ENCODE measurements around the gene RAET1L.
"Not testable (repeated sequence)": the region's sequence is repeated elsewhere in the genome, so short reads cannot be mapped to it uniquely, and the experiment has no call there.

Gene RAET1L

DNA sequence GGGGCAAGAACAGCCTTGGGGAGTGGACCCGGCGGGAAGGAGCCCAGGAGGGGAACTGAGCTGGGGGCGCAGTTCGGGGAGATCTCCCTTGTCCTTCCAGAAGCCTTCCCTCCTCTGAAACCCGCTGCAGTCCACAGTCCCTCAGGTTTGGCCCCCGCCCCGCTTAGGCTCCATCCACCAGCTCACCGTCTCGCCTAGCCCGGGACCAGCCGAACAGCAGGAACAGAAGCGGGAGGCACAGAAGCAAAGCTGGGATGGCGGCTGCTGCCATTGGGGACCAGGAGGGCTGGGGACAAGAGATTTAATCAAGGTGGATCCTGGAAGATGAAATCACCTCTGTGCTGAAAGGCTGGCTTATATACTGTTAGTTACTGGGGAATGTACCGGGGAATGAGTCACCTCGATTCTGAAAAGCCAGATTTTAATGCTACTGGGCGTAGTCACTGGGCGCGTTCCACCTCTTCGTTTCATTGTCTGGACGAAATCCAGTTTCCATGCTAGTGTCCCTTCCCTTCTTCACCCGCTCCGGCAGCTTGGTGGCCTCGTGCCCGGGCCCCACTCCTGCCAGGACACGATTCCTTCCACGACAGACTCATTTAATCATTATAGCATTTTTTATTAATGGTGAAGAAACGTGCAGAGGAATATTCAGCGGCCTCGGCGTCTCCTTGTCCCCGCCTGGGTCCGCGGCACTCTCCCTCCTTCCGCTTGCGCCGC lies at the start of gene RAET1L:
Gene RAET1L, minus strand, starts transcription at position 332 of the 717 bp plus-strand sequence. Its CDS starts 61 bp downstream, at position 271.
- no peak for DNase-seq

DNA sequence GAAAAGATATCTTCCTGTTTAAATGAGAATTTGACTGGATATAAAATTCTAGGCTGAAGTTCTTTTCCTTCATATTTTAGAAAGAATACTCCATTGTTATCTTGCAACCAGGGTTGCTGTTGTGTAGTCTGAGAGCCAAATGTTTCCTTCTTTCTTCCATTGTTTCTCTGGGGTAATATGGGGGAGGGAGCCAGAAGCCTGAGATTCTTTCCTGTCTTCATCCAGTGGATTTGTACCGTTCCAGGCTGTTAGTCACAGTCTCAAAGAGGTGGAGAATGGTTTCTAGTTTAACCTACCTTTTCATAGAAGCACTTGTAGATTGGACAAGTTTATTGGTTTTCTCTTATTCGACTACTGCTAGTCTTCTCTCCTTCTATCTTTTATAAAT lies 49.7 kb upstream of the RAET1L start:
- DNase-seq, result no peak

GRCh38 chr6:150074396-150075033 lies 49.2 kb upstream of the RAET1L start:
- DNase-seq, result not testable (repeated sequence)

DNA sequence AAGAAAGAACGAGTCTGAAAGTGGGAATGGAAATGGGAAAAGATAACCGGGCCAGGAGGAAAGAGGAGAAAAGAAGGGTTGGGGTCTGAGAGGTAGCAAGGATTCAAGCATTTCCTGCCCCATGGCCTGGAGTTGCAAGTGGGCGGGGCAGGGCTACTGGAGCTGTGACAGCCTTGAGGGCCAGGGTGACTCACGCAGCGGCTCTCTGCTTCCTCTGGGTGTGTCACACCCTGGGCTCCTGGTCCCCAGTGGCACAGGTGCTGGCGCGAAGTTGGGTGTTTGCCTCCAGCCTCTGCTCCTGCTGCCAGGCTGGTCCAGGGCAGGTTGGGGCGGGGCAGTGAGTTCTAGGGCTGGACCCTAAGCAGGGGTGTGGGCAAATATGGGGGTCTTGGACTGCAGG lies 46.9 kb upstream of the RAET1L start:
- DNase-seq, result no peak

- no peak for DNase-seq
These were observed 45.0 kb upstream of the RAET1L start for GRCh38 chr6:150070236-150070818.

- DNase-seq, result no peak
These were observed 44.4 kb upstream of the RAET1L start for GRCh38 chr6:150069706-150070105.

- peak; percentile 17 to 53 (median 36) for DNase-seq
These were observed 43.7 kb upstream of the RAET1L start, which contains the start of gene ULBP3 for GRCh38 chr6:150068720-150069648. TSS of gene ULBP3 (minus strand) at chr6:150069121. CDS start at chr6:150069066, 55 bp downstream.

DNA sequence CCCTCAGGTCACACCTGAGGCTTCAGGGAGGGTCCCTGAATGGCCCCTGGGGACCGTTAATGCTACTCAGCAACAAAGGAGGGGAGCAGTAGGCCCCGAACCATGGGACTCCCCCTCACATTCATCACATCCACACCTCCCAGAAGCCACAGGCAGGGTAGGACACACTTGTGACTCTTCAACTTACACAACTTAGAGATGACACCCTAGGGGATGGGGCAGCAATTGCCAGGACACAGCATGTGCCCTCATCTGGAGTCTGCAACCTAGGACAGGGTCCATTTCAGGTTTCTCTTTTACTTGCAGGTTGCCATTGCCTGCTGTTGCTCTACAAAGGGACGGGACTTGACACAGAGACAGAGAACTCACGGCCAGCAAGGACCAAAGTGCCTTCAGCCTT lies 42.8 kb upstream of the RAET1L start:
- DNase-seq, result peak in 1 of 4 experiments; percentile 5

DNA sequence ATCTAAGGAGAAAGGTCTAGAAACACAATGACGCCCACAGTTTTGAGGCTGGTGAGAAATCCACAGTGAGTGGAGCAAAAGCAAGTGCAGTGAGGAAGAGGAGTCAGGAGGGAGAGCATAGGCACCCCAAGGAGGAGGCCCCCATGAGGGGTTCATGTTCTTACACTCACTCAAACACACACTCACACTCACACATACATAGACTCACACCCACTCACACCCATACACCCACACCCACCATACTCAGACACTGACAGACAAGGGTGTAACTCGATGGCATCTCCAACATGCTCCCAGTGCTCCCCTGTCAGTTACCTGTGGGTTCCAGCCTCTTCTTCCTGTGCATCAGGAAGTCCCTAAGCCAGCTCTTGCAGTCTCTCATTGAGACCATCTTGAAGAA lies 39.8 kb upstream of the RAET1L start:
- DNase-seq, result no peak

- DNase-seq, result no peak
These were observed 38.3 kb upstream of the RAET1L start for GRCh38 chr6:150063640-150064039.

DNA sequence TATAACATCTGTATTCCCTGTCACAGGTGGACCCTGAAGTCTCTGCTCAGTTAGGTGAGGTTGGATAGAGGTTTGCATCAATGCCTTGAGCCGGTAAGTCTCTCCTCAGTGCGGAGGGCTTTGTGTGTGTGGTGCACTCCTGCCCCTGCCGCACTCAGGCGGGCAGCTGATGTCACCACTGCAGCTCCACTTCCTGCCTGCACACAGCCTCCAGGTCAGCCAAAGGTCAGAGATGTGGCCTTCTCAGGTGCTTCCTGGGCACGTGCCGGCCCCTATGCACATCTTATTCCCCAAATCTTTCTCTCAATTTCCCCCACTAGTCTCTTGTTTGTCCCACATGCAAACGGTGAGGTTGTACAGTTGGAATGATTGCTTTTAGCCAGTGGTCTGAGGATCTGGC lies 34.6 kb upstream of the RAET1L start:
- DNase-seq, result not testable (repeated sequence)

GRCh38 chr6:150058986-150059385 lies 33.7 kb upstream of the RAET1L start:
- no peak for DNase-seq

GRCh38 chr6:150058231-150058792 lies 33.0 kb upstream of the RAET1L start:
- DNase-seq, result no peak

- DNase-seq, result no peak
These were observed 32.2 kb upstream of the RAET1L start for GRCh38 chr6:150057501-150057951.

DNA sequence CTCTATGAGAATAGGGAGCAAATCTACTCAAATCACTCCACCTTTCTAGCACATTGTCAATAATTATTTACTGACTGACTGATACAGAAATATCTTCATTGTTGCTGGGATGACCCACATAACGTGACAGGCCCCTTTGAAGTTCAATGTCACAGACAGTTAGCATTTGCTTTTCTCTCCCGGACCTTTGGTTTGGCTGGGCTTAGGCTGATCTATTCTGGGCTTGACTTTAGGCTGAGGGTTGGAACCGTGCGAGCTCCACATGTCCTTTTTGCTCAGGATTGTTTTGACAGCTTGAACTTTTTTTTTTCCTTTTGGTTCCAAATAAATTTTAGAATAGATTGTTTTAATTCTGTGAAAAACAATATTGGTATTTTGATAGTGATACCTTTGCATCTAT lies 31.6 kb upstream of the RAET1L start:
- no peak for DNase-seq

DNA sequence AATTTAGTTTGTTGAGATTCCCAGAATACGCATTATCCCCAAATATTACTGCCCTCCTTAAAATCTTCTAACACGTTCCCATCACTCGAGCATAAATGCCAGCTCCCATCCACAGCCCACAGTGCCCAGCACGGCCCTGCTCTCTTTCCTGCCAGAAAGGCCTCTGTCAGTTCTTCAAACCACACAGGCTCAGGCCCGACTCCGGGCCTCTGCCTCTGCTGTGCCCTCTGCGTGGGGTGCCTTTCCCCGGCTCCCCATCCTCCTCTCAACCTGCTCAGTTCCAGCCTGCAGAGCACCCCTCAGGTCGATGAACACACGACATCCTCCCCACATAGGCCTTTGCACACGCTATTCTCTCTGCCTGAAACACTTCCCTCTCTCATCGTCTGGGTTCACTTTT lies 30.8 kb upstream of the RAET1L start:
- DNase-seq, result no peak

- no peak for DNase-seq
These were observed 29.8 kb upstream of the RAET1L start for GRCh38 chr6:150055131-150055530.

DNA sequence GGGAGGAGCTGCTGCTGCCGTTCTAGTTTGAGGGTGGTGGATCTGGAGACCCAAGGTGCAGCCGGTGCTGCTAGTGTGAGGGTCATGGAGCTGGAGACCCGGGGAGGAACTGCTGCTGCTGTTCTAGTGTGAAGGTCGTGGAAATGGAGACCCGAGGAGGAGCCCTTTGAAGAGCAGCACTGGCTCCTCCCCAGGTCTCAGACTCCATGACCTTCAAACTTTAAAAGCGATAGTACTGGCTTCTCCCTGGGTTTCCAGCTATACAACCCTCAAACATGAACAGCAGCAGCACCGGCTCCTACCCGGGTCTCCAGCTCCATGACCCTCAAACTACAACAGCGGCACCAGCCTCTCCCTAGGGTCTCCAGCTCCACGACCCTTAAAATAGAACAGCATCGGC lies 28.1 kb upstream of the RAET1L start:
- no peak for DNase-seq

- DNase-seq, result no peak
These were observed 25.5 kb upstream of the RAET1L start for GRCh38 chr6:150050846-150051245.

- no peak for DNase-seq
These were observed 22.8 kb upstream of the RAET1L start for GRCh38 chr6:150048099-150048498.

DNA sequence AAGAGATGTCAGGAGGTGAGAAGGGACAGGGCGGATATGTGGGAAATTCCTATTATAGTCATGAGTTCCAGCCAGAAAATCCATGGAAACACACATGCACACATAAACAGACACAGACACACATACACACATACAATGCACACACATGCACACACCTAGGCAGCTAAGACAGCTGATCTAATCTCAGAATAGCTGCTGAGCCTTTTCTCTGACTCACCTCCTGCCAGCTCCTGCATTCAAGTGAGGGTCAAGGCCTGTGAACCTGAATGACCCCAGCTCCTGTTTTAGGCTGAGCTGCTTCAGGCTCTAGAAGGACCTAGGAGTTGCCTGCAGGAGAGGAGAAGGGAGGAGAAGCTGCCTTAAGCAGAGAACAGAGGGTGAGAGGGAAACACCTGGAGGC lies 21.6 kb upstream of the RAET1L start:
- no peak for DNase-seq

DNA sequence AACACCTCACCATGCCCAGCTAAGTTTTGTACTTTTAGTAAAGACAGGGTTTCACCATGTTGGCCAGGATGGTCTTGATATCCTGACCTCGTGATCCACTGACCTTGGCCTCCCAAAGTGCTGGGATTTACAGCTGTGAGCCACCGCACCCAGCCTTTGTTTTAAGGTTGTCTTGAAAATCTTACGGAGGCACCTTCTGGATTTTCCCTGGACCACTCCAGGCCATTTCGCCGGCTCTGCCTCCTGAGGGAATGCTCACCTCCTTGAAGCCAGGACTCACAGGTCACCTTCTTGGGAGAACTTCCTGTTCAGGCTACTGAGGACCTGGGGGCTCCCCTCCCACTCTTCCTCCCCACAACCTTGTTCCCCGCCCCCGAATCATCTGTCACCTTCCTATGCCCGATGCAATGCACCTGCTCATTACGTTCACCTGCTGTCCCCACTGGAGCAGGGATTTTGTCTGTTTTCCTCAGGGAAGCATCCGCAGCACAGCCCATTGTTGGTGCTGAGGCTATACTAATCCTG lies 19.4 kb upstream of the RAET1L start:
- no peak for DNase-seq
